ENCODE data around the gene BICD2.

BICD2 gene

DNA sequence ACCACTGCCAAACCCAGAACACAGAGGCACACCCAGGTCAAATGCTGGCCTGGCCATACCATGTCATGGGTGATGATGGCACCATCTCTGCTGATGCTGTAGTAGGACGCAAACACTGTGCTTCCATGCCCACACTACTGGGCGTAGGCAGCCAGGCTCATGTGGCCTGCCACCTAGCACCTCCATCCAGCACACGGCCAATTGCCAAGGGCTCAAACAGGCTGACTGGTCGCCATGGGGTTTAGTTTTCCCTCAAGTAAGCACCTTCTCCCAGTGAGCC is 39.4 kb downstream of the BICD2 start:
- no peak overlapping the region for H3K27ac ChIP-seq
- no peak for TF ChIP-seq ZFX (IDR thresholded peaks at IDR 0.05; ENCODE audit: borderline replicate concordance)
- TF ChIP-seq, protein P1, sequence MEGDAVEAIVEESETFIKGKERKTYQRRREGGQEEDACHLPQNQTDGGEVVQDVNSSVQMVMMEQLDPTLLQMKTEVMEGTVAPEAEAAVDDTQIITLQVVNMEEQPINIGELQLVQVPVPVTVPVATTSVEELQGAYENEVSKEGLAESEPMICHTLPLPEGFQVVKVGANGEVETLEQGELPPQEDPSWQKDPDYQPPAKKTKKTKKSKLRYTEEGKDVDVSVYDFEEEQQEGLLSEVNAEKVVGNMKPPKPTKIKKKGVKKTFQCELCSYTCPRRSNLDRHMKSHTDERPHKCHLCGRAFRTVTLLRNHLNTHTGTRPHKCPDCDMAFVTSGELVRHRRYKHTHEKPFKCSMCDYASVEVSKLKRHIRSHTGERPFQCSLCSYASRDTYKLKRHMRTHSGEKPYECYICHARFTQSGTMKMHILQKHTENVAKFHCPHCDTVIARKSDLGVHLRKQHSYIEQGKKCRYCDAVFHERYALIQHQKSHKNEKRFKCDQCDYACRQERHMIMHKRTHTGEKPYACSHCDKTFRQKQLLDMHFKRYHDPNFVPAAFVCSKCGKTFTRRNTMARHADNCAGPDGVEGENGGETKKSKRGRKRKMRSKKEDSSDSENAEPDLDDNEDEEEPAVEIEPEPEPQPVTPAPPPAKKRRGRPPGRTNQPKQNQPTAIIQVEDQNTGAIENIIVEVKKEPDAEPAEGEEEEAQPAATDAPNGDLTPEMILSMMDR (IDR thresholded peaks at IDR 0.05) = no peak

DNA sequence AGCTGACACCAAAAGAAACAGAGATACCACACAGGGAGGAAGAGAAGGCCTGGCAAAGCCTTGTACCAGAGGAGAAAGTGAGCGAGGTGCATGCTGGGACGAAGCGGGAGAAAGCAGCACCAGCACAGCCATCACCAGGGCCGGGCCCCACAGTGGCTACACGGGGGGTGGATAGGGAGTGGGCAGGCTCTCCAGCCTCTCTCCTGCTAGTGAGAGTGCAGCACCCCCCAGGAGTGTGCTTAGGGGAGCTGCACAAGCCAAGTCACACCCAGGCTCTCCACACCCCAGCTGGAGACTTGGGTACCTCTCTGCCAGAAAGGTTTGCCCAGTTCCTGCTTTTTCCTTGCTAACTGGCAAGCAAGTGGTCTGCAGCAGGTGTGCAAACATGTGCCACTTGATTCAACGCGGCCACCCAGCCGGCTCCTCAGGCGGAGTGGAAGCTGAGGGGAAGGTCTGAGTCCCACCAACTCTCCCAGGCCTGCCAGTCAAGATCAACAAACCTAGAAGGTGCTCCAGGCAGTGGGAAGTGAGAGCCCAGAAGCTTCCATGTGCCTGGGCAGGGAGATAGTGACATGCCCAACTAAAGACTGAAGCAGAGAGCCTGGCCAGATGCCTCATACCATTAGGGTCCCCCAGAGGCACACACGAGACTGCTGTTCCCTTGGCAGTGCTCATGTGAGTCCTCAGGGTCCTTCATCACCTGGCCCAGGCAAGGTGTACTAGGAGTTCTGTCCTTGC is 39.9 kb downstream of the BICD2 start:
- H3K27ac ChIP-seq = no peak overlapping the region
- TF ChIP-seq ZFX (IDR thresholded peaks at IDR 0.05; ENCODE audit: borderline replicate concordance) = no peak
- TF ChIP-seq, protein P1 (IDR thresholded peaks at IDR 0.05) = no peak

DNA sequence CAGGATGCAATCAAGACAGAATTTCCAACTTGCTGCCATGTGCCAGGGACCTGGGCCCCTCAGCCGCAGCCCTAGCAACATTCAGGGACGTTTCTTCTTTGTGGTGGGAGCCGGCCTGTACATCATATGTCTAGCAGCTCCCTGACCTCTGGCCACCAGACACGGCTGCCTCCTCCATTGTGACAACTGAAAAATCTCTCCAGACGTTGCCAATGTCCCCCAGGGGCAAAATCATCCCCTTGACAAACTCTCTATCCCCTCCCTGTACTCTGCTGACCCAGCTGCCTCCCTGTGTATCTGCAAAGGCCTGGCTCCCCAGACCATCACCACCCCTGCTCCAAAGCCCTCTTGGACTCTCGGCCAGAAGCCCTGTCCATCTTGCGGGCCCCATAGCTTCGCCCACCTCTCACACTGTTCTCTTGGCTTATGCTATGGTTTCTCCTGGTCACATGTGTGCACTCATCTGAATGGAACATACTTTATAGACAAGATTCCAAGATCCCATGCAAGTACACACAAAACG is 40.8 kb downstream of the BICD2 start:
- TF ChIP-seq, protein P1 (IDR thresholded peaks at IDR 0.05) = no peak
- H3K27ac ChIP-seq = no peak overlapping the region

GRCh38 chr9:92723299-92723625 is 41.4 kb downstream of the BICD2 start:
- H3K27ac ChIP-seq = no peak overlapping the region
- no peak for TF ChIP-seq ZFX (IDR thresholded peaks at IDR 0.05; ENCODE audit: borderline replicate concordance)
- TF ChIP-seq, protein P1 (IDR thresholded peaks at IDR 0.05) = no peak

DNA sequence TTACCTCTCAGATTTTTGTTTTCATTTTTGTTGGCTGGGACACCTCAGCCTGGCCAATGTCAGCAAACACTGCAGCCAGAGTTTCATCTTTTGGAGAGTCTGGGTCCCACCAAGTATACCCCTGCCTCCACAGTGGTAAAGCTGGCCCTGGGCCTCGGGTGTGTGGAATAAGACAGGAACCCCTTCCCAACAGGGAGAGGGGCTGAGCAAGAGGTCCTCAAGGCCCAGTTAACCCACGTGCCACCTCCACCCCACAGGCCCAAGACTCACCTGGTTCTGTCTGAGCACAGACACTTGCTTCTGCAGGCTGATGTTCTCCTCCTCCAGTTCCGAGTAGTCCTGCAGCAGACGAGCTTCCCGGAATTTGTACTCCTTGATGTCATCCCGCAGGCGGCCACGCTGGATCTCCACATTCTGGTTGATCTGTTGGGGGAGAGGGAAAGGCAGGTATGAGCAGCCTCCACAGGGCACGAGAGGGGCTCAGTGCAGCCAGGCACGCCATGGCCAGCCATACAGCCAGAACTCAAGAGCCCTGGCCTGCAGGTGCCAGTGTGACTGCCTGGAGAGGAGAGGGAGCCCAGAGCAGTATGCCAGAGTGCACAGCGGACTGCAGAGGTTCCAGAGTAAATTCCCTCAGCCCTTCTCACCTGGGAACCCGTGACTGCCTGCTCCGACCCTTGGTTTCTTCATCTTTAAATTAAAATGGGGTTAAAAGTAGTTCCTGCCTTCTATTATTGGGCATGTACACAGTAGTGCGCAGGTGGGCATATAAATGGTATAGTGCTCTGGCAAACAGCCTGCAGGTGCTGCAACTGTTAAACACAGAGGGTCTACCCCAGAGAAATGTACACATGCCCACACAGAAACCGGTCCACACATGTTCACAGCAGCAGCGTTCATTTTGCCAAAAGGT is 42.0 kb downstream of the BICD2 start:
- H3K27ac ChIP-seq = no peak overlapping the region
- TF ChIP-seq, protein P1 (IDR thresholded peaks at IDR 0.05) = no peak
- no peak for TF ChIP-seq ZFX (IDR thresholded peaks at IDR 0.05; ENCODE audit: borderline replicate concordance)

GRCh38 chr9:92721548-92721947 is 43.1 kb downstream of the BICD2 start:
- TF ChIP-seq ZFX (IDR thresholded peaks at IDR 0.05; ENCODE audit: borderline replicate concordance) = no peak
- TF ChIP-seq, protein P1 (IDR thresholded peaks at IDR 0.05) = no peak
- no peak overlapping the region for H3K27ac ChIP-seq

Measured in 22Rv1 (cell line).